Mesothelial cell of epicardium (in vitro differentiated cells): ENCODE measurements around the gene CERS4. TPM values are rescaled to one million over a fixed set of nuclear protein-coding genes. Genes with fewer than 3 reads are reported as not detected.

ENCODE experiments used
- DNase-seq, 2 experiments: peaks; one replicate each; pipeline ENCODE4 v3.0.0; 2021; ENCODE audit warnings: low spot score in 2 of 2; ENCODE audit not compliant: unreplicated experiment in 2 of 2
- H3K27ac Mint-ChIP-seq: 2 replicates; pipeline ENCODE4 v1.8.0; 2021; ENCODE audit warnings: mixed read lengths
- H3K27me3 Mint-ChIP-seq: 2 replicates; pipeline ENCODE4 v1.8.0; 2021; ENCODE audit warnings: low read depth, mixed read lengths
- H3K36me3 Mint-ChIP-seq: 2 replicates; pipeline ENCODE4 v1.8.0; 2021; ENCODE audit warnings: mixed read lengths
- H3K4me1 Mint-ChIP-seq: 2 replicates; pipeline ENCODE4 v1.8.0; 2021; ENCODE audit warnings: mixed read lengths
- H3K4me3 Mint-ChIP-seq: 2 replicates; pipeline ENCODE4 v1.8.0; 2021; ENCODE audit warnings: mild to moderate bottlenecking, moderate library complexity, mixed read lengths
- H3K9me3 Mint-ChIP-seq: 2 replicates; pipeline ENCODE4 v1.8.0; 2021; ENCODE audit warnings: mixed read lengths
- CTCF ChIP-seq: fragments of 200-600 bp; sonication (generic); IDR thresholded peaks from one replicate; pipeline ENCODE4 v1.5.0; 2021; ENCODE audit warnings: antibody characterized with exemption; ENCODE audit not compliant: unreplicated experiment
- total RNA-seq: library from RNA; stranded (reverse); gene quantifications from 3 replicates; pipeline ENCODE4 v1.2.1, GENCODE V29; 2021

The CERS4 gene
- total RNA-seq, 1 donor from 2014 or later: 67.0 TPM

GRCh38 chr19:8224394-8225145, 15.4 kb downstream of the CERS4 start:
- H3K9me3 Mint-ChIP-seq: no peaks in the 10 kb centered on the region
- peaks cover 5% of the 10 kb centered on the region for H3K4me1 Mint-ChIP-seq
- no peaks in the 10 kb centered on the region for H3K27me3 Mint-ChIP-seq
- TF ChIP-seq CTCF: no peak
- no peak overlapping the region for H3K4me3 Mint-ChIP-seq
- no peak for DNase-seq
- peaks cover 14% of the 10 kb centered on the region for H3K36me3 Mint-ChIP-seq
- H3K27ac Mint-ChIP-seq: peak overlapping the region; percentile 27

- Mint-ChIP-seq H3K27me3 (no peaks in the 10 kb centered on the region), H3K27ac (no peak overlapping the region), H3K36me3 (peaks cover 19% of the 10 kb centered on the region), H3K9me3 (peaks cover 5% of the 10 kb centered on the region), H3K4me3 (no peak overlapping the region), H3K4me1 (no peaks in the 10 kb centered on the region)
- no peak for TF ChIP-seq CTCF
- DNase-seq: no peak
These were observed 22.0 kb downstream of the CERS4 start for GRCh38 chr19:8231073-8231604.

- Mint-ChIP-seq H3K9me3 (peaks cover 5% of the 10 kb centered on the region), H3K4me1 (peaks cover 6% of the 10 kb centered on the region), H3K36me3 (peaks cover 18% of the 10 kb centered on the region), H3K27me3 (no peaks in the 10 kb centered on the region), H3K4me3 (no peak overlapping the region), H3K27ac (no peak overlapping the region)
- TF ChIP-seq CTCF: no peak
- DNase-seq: no peak
These were observed 24.2 kb downstream of the CERS4 start for GRCh38 chr19:8233370-8233769.

GRCh38 chr19:8237026-8237425, 27.9 kb downstream of the CERS4 start:
- H3K4me3 Mint-ChIP-seq: no peak overlapping the region
- H3K27ac Mint-ChIP-seq: peak overlapping the region; percentile 69
- no peaks in the 10 kb centered on the region for H3K9me3 Mint-ChIP-seq

GRCh38 chr19:8238251-8238650, 29.1 kb downstream of the CERS4 start:
- Mint-ChIP-seq H3K4me3 (no peak overlapping the region), H3K36me3 (peaks cover 21% of the 10 kb centered on the region), H3K9me3 (no peaks in the 10 kb centered on the region), H3K4me1 (peaks cover 19% of the 10 kb centered on the region), H3K27ac (peak overlapping the region; percentile 30), H3K27me3 (no peaks in the 10 kb centered on the region)
- DNase-seq: no peak
- no peak for TF ChIP-seq CTCF

More at GRCh38 chr19:8237026-8237425, 27.9 kb downstream of the CERS4 start:
- TF ChIP-seq CTCF: no peak
- DNase-seq: no peak
- Mint-ChIP-seq H3K4me1 (peaks cover 19% of the 10 kb centered on the region), H3K27me3 (no peaks in the 10 kb centered on the region), H3K36me3 (peaks cover 15% of the 10 kb centered on the region)
